ENCODE data around the gene NSUN6. TPM values are rescaled to one million over a fixed set of nuclear protein-coding genes. Genes with fewer than 3 reads are reported as not detected.

The NSUN6 gene
- 3.1 to 4.1 TPM (median 3.8 TPM) in 5 replicates for total RNA-seq (2022; extraction: Qiagen RNA extraction)

GRCh38 chr10:18651324-18652007 is at the start of gene NSUN6:
TSS of gene NSUN6 (minus strand) at chr10:18651587. CDS start at chr10:18651203, 384 bp downstream.

GRCh38 chr10:18659125-18659818 is 7.9 kb upstream of the NSUN6 start, which contains the start of gene ARL5B:
TSS of gene ARL5B (plus strand) at chr10:18659431. CDS start at chr10:18659638, 207 bp downstream.

Other genes starting within 250 kb of the NSUN6 start
- gene ARL5B, start 7.8 kb upstream of the NSUN6 start, total RNA-seq (2022; extraction: Qiagen RNA extraction), result 6.0 to 7.7 TPM (median 7.3 TPM) in 5 replicates

Measured in A549 treated with AZD2906 at 1 μM for 4 hours (cell line).